Suprapubic skin (tissue), 4 donors: ENCODE measurements around the gene ELP1.

Experiments used
- POLR2A ChIP-seq, 2 donors: fragments of 450-650 bp; IDR thresholded peaks; one replicate each; pipeline ENCODE4 v1.6.1; 2017; ENCODE audit warnings: antibody characterized with exemption in 2 of 2, mild to moderate bottlenecking in 2 of 2, moderate library complexity in 2 of 2
- POLR2AphosphoS5 ChIP-seq, 3 donors: sonication (generic); formaldehyde crosslinking; IDR thresholded peaks; one replicate each; pipeline ENCODE4 v1.6.1; 2017; ENCODE audit warnings: antibody characterized with exemption in 3 of 3
- TF ChIP-seq, protein P1 (sequence below), 2 donors: fragments of 200-600 bp in 1 of 2; fragments of 450-650 bp in 1 of 2; sonication (generic) in 1 of 2; IDR thresholded peaks; one replicate each; pipeline ENCODE4 v1.5.1; 2016 to 2019; ENCODE audit warnings: antibody characterized with exemption in 2 of 2, mild to moderate bottlenecking in 1 of 2, moderate library complexity in 1 of 2

DNA sequence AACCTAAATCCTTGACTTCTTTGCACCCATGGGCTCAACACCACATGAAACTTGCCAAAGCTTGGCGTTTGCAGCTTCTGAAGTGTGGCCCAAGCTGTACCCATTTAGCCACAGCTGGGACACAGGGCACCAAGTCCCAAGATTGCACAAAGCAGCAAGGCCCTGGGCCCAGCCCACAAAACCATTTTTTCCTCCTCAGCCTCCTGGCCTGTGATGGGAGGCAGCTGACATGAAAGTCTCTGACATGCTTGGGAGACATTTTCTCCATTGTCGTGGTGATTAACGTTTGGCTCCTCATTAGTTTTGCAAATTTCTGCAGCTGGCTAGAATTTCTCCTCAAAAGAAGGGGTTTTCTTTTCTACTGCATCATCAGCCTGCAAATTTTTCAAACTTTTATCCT, 110.1 kb downstream of the ELP1 start:
- TF ChIP-seq POLR2A (IDR thresholded peaks at IDR 0.05) (no peak), POLR2AphosphoS5 (IDR thresholded peaks at IDR 0.05) (no peak)
- TF ChIP-seq, protein P1, sequence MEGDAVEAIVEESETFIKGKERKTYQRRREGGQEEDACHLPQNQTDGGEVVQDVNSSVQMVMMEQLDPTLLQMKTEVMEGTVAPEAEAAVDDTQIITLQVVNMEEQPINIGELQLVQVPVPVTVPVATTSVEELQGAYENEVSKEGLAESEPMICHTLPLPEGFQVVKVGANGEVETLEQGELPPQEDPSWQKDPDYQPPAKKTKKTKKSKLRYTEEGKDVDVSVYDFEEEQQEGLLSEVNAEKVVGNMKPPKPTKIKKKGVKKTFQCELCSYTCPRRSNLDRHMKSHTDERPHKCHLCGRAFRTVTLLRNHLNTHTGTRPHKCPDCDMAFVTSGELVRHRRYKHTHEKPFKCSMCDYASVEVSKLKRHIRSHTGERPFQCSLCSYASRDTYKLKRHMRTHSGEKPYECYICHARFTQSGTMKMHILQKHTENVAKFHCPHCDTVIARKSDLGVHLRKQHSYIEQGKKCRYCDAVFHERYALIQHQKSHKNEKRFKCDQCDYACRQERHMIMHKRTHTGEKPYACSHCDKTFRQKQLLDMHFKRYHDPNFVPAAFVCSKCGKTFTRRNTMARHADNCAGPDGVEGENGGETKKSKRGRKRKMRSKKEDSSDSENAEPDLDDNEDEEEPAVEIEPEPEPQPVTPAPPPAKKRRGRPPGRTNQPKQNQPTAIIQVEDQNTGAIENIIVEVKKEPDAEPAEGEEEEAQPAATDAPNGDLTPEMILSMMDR (IDR thresholded peaks at IDR 0.05): no peak
